Panc1 (cell line): ENCODE measurements around the gene YWHAQ.
"Not testable (repeated sequence)": the region's sequence is repeated elsewhere in the genome, so short reads cannot be mapped to it uniquely, and the experiment has no call there.

Experiments
- POLR2AphosphoS5 ChIP-seq: IDR thresholded peaks from 2 replicates; pipeline ENCODE4 v1.6.1; 2012; ENCODE audit warnings: mild to moderate bottlenecking, low read depth, low read length, moderate library complexity
- TF ChIP-seq, protein P1 (sequence below): fragments of 450-650 bp; IDR thresholded peaks from 2 replicates; pipeline ENCODE4 v1.5.1; 2017; ENCODE audit warnings: mild to moderate bottlenecking

DNA sequence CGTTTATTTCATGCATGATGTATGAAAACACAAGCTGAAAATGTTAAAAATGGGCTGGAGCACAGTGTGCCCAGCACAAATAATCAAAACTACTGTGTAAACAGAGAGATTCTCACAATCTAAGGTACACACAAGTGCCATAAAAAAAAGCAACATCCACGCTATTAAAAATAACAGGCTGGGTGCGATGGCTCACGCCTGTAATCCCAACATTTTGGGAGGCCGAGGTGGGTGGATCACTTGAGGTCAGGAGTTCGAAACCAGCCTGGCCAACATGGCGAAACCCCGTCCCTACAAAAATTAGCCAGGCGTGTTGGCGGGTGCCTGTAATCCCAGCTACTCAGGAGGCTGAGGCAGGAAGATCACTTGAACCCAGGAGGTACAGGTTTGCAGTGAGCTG is 22.3 kb downstream of the YWHAQ start:
- TF ChIP-seq, protein P1, sequence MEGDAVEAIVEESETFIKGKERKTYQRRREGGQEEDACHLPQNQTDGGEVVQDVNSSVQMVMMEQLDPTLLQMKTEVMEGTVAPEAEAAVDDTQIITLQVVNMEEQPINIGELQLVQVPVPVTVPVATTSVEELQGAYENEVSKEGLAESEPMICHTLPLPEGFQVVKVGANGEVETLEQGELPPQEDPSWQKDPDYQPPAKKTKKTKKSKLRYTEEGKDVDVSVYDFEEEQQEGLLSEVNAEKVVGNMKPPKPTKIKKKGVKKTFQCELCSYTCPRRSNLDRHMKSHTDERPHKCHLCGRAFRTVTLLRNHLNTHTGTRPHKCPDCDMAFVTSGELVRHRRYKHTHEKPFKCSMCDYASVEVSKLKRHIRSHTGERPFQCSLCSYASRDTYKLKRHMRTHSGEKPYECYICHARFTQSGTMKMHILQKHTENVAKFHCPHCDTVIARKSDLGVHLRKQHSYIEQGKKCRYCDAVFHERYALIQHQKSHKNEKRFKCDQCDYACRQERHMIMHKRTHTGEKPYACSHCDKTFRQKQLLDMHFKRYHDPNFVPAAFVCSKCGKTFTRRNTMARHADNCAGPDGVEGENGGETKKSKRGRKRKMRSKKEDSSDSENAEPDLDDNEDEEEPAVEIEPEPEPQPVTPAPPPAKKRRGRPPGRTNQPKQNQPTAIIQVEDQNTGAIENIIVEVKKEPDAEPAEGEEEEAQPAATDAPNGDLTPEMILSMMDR = not testable (repeated sequence)
- not testable (repeated sequence) for TF ChIP-seq POLR2AphosphoS5
